ENCODE data around the gene KLHL7. TPM values are rescaled to one million over a fixed set of nuclear protein-coding genes. Genes with fewer than 3 reads are reported as not detected.

KLHL7 gene
- polyA plus RNA-seq, 1 donor from 2014 or later: 198 TPM

DNA sequence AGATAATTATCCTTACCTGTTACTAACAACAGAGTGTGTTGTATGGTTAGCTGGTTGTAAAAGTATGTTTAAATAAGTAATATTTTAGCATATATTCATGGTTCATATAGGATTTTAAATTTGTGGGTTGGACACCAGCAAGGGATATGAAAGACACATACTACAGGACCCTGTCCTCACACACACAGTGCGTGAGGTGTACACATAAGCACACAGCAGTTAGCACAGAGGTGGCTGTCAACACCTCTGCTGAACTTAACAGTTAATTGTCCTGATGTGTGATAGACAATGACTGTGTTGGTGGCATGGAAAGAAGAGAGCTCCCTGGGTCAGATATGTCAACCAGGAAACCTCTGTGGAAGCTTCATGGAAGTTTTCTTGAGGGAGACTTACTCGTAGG is 53.0 kb downstream of the KLHL7 start:
- no peak overlapping the region for H3K4me2 ChIP-seq (ENCODE audit: low read length)
- no peaks in the 10 kb centered on the region for H4K20me1 ChIP-seq (ENCODE audit: insufficient read depth)
- H3K9me3 ChIP-seq (ENCODE audit: low read length): no peaks in the 10 kb centered on the region
- no peak overlapping the region for H3K4me3 ChIP-seq (ENCODE audit: low read length)
- no peaks in the 10 kb centered on the region for H3F3A ChIP-seq (ENCODE audit: insufficient read depth, low read length, poor library complexity, severe bottlenecking)
- H3K79me2 ChIP-seq (replicated peaks; ENCODE audit: insufficient read depth, low read length): no peaks in the 10 kb centered on the region
- H3K36me3 ChIP-seq (ENCODE audit: insufficient read depth, low read length): peaks cover 7% of the 10 kb centered on the region
- H3K9me2 ChIP-seq (ENCODE audit: insufficient read depth, low read length): no peaks in the 10 kb centered on the region
- H3K27me3 ChIP-seq (ENCODE audit: insufficient read depth, low read depth, low read length): no peaks in the 10 kb centered on the region
- no peak overlapping the region for H3K9ac ChIP-seq (ENCODE audit: low read length)
- no peak overlapping the region for H3K27ac ChIP-seq (ENCODE audit: low read length)
- TF ChIP-seq RAD21 (conservative IDR thresholded peaks at IDR 0.05) (no peak), EZH2 (IDR thresholded peaks at IDR 0.05; ENCODE audit: borderline replicate concordance, insufficient read depth, low read length, poor library complexity, severe bottlenecking) (no peak), MXI1 (conservative IDR thresholded peaks at IDR 0.05; ENCODE audit: poor library complexity, severe bottlenecking) (no peak), REST (IDR thresholded peaks at IDR 0.05; ENCODE audit: borderline replicate concordance) (no peak)
- TF ChIP-seq, protein P1, sequence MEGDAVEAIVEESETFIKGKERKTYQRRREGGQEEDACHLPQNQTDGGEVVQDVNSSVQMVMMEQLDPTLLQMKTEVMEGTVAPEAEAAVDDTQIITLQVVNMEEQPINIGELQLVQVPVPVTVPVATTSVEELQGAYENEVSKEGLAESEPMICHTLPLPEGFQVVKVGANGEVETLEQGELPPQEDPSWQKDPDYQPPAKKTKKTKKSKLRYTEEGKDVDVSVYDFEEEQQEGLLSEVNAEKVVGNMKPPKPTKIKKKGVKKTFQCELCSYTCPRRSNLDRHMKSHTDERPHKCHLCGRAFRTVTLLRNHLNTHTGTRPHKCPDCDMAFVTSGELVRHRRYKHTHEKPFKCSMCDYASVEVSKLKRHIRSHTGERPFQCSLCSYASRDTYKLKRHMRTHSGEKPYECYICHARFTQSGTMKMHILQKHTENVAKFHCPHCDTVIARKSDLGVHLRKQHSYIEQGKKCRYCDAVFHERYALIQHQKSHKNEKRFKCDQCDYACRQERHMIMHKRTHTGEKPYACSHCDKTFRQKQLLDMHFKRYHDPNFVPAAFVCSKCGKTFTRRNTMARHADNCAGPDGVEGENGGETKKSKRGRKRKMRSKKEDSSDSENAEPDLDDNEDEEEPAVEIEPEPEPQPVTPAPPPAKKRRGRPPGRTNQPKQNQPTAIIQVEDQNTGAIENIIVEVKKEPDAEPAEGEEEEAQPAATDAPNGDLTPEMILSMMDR (IDR thresholded peaks at IDR 0.05; ENCODE audit: poor library complexity, severe bottlenecking): no peak
- H2AFZ ChIP-seq (ENCODE audit: low read depth, low read length): no peak overlapping the region

DNA sequence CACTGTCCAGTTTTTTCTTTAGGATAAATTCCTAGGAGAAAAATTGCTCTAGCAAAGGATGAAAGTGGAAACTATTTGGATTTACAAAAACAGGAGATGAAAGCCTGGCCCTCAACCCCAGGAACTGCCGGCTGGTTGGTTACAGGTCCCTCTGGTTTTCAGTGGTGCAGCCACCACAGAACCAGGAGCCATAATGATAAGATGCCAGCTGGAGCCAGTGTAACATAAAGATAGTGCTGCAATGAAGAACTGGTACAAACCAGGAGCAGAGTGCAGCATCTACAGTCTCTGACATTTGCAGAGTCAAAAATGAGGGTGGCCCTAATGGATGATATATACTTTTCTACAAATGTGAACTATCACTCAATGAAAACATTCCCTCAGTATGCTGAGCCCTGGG is 55.9 kb downstream of the KLHL7 start:
- Histone ChIP-seq H3F3A (ENCODE audit: insufficient read depth, low read length, poor library complexity, severe bottlenecking) (no peaks in the 10 kb centered on the region), H3K27ac (ENCODE audit: low read length) (no peak overlapping the region), H3K9ac (ENCODE audit: low read length) (no peak overlapping the region), H2AFZ (ENCODE audit: low read depth, low read length) (no peak overlapping the region), H3K4me3 (ENCODE audit: low read length) (no peak overlapping the region), H3K9me2 (ENCODE audit: insufficient read depth, low read length) (no peaks in the 10 kb centered on the region), H4K20me1 (ENCODE audit: insufficient read depth) (no peaks in the 10 kb centered on the region), H3K9me3 (ENCODE audit: low read length) (no peaks in the 10 kb centered on the region), H3K36me3 (ENCODE audit: insufficient read depth, low read length) (no peaks in the 10 kb centered on the region), H3K4me2 (ENCODE audit: low read length) (no peak overlapping the region), H3K79me2 (replicated peaks; ENCODE audit: insufficient read depth, low read length) (no peaks in the 10 kb centered on the region), H3K27me3 (ENCODE audit: insufficient read depth, low read depth, low read length) (no peaks in the 10 kb centered on the region)
- no peak for TF ChIP-seq SMC3 (conservative IDR thresholded peaks at IDR 0.05; ENCODE audit: poor library complexity)
- TF ChIP-seq TAF1 (IDR thresholded peaks at IDR 0.05; ENCODE audit: low read depth): no peak
- no peak for TF ChIP-seq EZH2 (IDR thresholded peaks at IDR 0.05; ENCODE audit: borderline replicate concordance, insufficient read depth, low read length, poor library complexity, severe bottlenecking)
- no peak for TF ChIP-seq MXI1 (conservative IDR thresholded peaks at IDR 0.05; ENCODE audit: poor library complexity, severe bottlenecking)
- no peak for TF ChIP-seq RAD21 (conservative IDR thresholded peaks at IDR 0.05)
- no peak for TF ChIP-seq REST (IDR thresholded peaks at IDR 0.05; ENCODE audit: borderline replicate concordance)
- TF ChIP-seq POLR2AphosphoS5 (IDR thresholded peaks at IDR 0.05): no peak
- TF ChIP-seq EP300 (conservative IDR thresholded peaks at IDR 0.05; ENCODE audit: poor library complexity, severe bottlenecking): no peak

Measured in neural cell (in vitro differentiated cells).